HG03571 (cell line): Measurements from ENCODE around the gene WDR59.
"Not testable (repeated sequence)": the region's sequence is repeated elsewhere in the genome, so short reads cannot be mapped to it uniquely, and the experiment has no call there.

Experiments used
- ATAC-seq: cut with Tn5 transposase; IDR thresholded peaks from one replicate; pipeline ENCODE4 v1.9.1; 2021; ENCODE audit not compliant: unreplicated experiment

WDR59 gene

GRCh38 chr16:74984529-74985296 is at the start of gene WDR59:
Gene WDR59, minus strand, starts transcription at chr16:74985123. Its CDS starts 106 bp downstream, at chr16:74985017.
- peak; percentile 99 for ATAC-seq

- ATAC-seq = no peak
Measured at GRCh38 chr16:75032655-75033054, 47.7 kb upstream of the WDR59 start.

- no peak for ATAC-seq
Measured at GRCh38 chr16:75029854-75030253, 44.9 kb upstream of the WDR59 start.

- ATAC-seq = no peak
Measured at GRCh38 chr16:75028544-75029135, 43.7 kb upstream of the WDR59 start.

- no peak for ATAC-seq
Measured at GRCh38 chr16:75027520-75028300, 42.8 kb upstream of the WDR59 start.

- no peak for ATAC-seq
Measured at GRCh38 chr16:75026892-75027391, 42.0 kb upstream of the WDR59 start.

- ATAC-seq = not testable (repeated sequence)
Measured at GRCh38 chr16:75026239-75026891, 41.4 kb upstream of the WDR59 start.

- no peak for ATAC-seq
Measured at GRCh38 chr16:75025761-75026160, 40.8 kb upstream of the WDR59 start.

- no peak for ATAC-seq
Measured at GRCh38 chr16:75024594-75024993, 39.7 kb upstream of the WDR59 start.

- ATAC-seq = no peak
Measured at GRCh38 chr16:75024182-75024581, 39.3 kb upstream of the WDR59 start.

GRCh38 chr16:75023009-75023408 is 38.1 kb upstream of the WDR59 start:
- no peak for ATAC-seq

GRCh38 chr16:75022567-75022966 is 37.6 kb upstream of the WDR59 start:
- ATAC-seq = no peak

GRCh38 chr16:75021410-75021809 is 36.5 kb upstream of the WDR59 start:
- no peak for ATAC-seq

- ATAC-seq = no peak
Measured at GRCh38 chr16:75019586-75019985, 34.7 kb upstream of the WDR59 start.

- no peak for ATAC-seq
Measured at GRCh38 chr16:75019007-75019406, 34.1 kb upstream of the WDR59 start.

- ATAC-seq = no peak
Measured at GRCh38 chr16:75017670-75018525, 33.0 kb upstream of the WDR59 start.

- ATAC-seq = not testable (repeated sequence)
Measured at GRCh38 chr16:75016451-75017081, 31.6 kb upstream of the WDR59 start.

GRCh38 chr16:75014318-75014717 is 29.4 kb upstream of the WDR59 start:
- ATAC-seq = no peak

GRCh38 chr16:75013123-75013522 is 28.2 kb upstream of the WDR59 start:
- not testable (repeated sequence) for ATAC-seq
